SK-N-SH (cell line): ENCODE data around the gene PFKL. TPM values are rescaled to one million over a fixed set of nuclear protein-coding genes. Genes with fewer than 3 reads are reported as not detected.

Source experiments
- CTCF ChIA-PET: fragments of 300-600, 350-600 bp; formaldehyde crosslinking; extraction: SDS; loops from one replicate; lab custom pipeline; 2021; lab: Yijun Ruan, JAX
- POLR2A ChIA-PET: fragments of 350-600 bp; sonication (Branson Sonifier 250); formaldehyde crosslinking; extraction: SDS; loops from one replicate; lab custom pipeline; 2020; ENCODE audit warnings: antibody characterized with exemption, inconsistent platforms; lab: Yijun Ruan, JAX
- DNase-seq: peaks from one replicate; pipeline ENCODE4 v3.0.0; 2012
- H2AFZ ChIP-seq: fragments of 200-600 bp; sonication (generic); 2 replicates; pipeline ENCODE4 v1.8.1; 2016; ENCODE audit warnings: antibody characterized with exemption, mild to moderate bottlenecking, low read depth
- H3F3A ChIP-seq: fragments of 200-600 bp; sonication (generic); replicated peaks from 2 replicates; pipeline ENCODE3; 2016; ENCODE audit warnings: antibody characterized with exemption, mild to moderate bottlenecking; ENCODE audit not compliant: insufficient read depth
- H3K27ac ChIP-seq, 2 experiments: fragments of 200-500 bp in 1 of 2; fragments of 200-600 bp in 1 of 2; sonication (Bioruptor generic) in 1 of 2; sonication (generic), shearing (Covaris generic) in 1 of 2; 2 replicates each; pipeline versions ENCODE4 v1.5.1 to v1.6.1; 2014 to 2016; ENCODE audit warnings: low read depth in 2 of 2, inconsistent platforms in 1 of 2, low read length in 1 of 2, mild to moderate bottlenecking in 1 of 2, mixed read lengths in 1 of 2
- H3K27me3 ChIP-seq: fragments of 200-600 bp; sonication (generic), shearing (Covaris generic); 2 replicates; pipeline ENCODE4 v1.6.1; 2016; ENCODE audit warnings: mixed run types; ENCODE audit not compliant: insufficient read depth
- H3K36me3 ChIP-seq, 2 experiments: fragments of 200-500 bp in 1 of 2; fragments of 200-600 bp in 1 of 2; sonication (Bioruptor generic) in 1 of 2; sonication (generic) in 1 of 2; replicated peaks in 1 of 2; 2 replicates each; pipeline versions ENCODE3 to v1.5.1; 2014 to 2016; ENCODE audit warnings: low read length in 1 of 2, mild to moderate bottlenecking in 1 of 2; ENCODE audit not compliant: insufficient read depth in 2 of 2, control insufficient read depth in 1 of 2
- H3K4me1 ChIP-seq, 2 experiments: fragments of 200-500 bp in 1 of 2; fragments of 200-600 bp in 1 of 2; sonication (Bioruptor generic) in 1 of 2; sonication (generic), shearing (Covaris generic) in 1 of 2; 2 replicates each; pipeline versions ENCODE4 v1.5.1 to v1.6.1; 2014 to 2016; ENCODE audit warnings: low read depth in 1 of 2, low read length in 1 of 2, mixed run types in 1 of 2; ENCODE audit not compliant: insufficient read depth in 2 of 2, control insufficient read depth in 1 of 2
- H3K4me2 ChIP-seq: fragments of 200-600 bp; sonication (generic), shearing (Covaris generic); 2 replicates; pipeline ENCODE4 v1.6.1; 2017; ENCODE audit warnings: mixed run types
- H3K4me3 ChIP-seq, 2 experiments: fragments of 200-500 bp in 1 of 2; fragments of 200-600 bp in 1 of 2; sonication (Bioruptor generic) in 1 of 2; sonication (generic), shearing (Covaris generic) in 1 of 2; 2 replicates each; pipeline versions ENCODE4 v1.5.1 to v1.8.1; 2014 to 2016; ENCODE audit warnings: low read depth in 2 of 2, inconsistent platforms in 1 of 2, low read length in 1 of 2, mild to moderate bottlenecking in 1 of 2, mixed read lengths in 1 of 2, moderate library complexity in 1 of 2
- H3K79me2 ChIP-seq: fragments of 200-600 bp; sonication (generic); 2 replicates; pipeline ENCODE4 v1.8.1; 2017; ENCODE audit warnings: mild to moderate bottlenecking; ENCODE audit not compliant: insufficient read depth
- H3K9ac ChIP-seq: fragments of 200-600 bp; sonication (generic); 2 replicates; pipeline ENCODE4 v1.6.1; 2017; ENCODE audit warnings: mixed run types
- H3K9me2 ChIP-seq: fragments of 200-600 bp; sonication (generic); 2 replicates; pipeline ENCODE4 v1.6.1; 2017; ENCODE audit warnings: mixed run types
- H3K9me3 ChIP-seq: fragments of 200-600 bp; sonication (generic); 2 replicates; pipeline ENCODE4 v1.6.1; 2017; ENCODE audit warnings: mixed run types, mild to moderate bottlenecking, moderate library complexity
- H4K20me1 ChIP-seq: fragments of 200-600 bp; sonication (generic); 2 replicates; pipeline ENCODE4 v1.6.1; 2017; ENCODE audit warnings: mild to moderate bottlenecking, mixed run types; ENCODE audit not compliant: insufficient read depth
- CTCF ChIP-seq: fragments of 200-600 bp; sonication (generic); IDR thresholded peaks from 2 replicates; pipeline ENCODE4 v1.6.1; 2017; ENCODE audit warnings: antibody characterized with exemption, mild to moderate bottlenecking, moderate library complexity
- ELF1 ChIP-seq: IDR thresholded peaks from 2 replicates; pipeline ENCODE4 v1.4.0; 2012
- EP300 ChIP-seq, 2 experiments: IDR thresholded peaks; 2 replicates each; pipeline versions ENCODE4 v1.4.0 to v1.6.1; 2012; ENCODE audit warnings: borderline replicate concordance in 1 of 2, low read depth in 1 of 2, low read length in 1 of 2
- FOXJ3 ChIP-seq: sonication (generic); formaldehyde crosslinking; IDR thresholded peaks from 2 replicates; pipeline ENCODE4 v1.5.1; 2020; ENCODE audit warnings: mild to moderate bottlenecking, missing genetic modification reagents
- FOXM1 ChIP-seq: IDR thresholded peaks from 2 replicates; pipeline ENCODE4 v1.4.0; 2012; ENCODE audit warnings: low read depth, mild to moderate bottlenecking
- GABPA ChIP-seq: IDR thresholded peaks from 2 replicates; pipeline ENCODE4 v1.4.0; 2012; ENCODE audit warnings: low read depth, mild to moderate bottlenecking
- GATA2 ChIP-seq: sonication (generic); formaldehyde crosslinking; IDR thresholded peaks from 2 replicates; pipeline ENCODE4 v1.5.0; 2020; ENCODE audit warnings: mild to moderate bottlenecking, missing genetic modification reagents
- JUND ChIP-seq: IDR thresholded peaks from 2 replicates; pipeline ENCODE4 v1.4.0; 2012
- MXI1 ChIP-seq: IDR thresholded peaks from 2 replicates; pipeline ENCODE4 v1.6.1; 2012; ENCODE audit warnings: mild to moderate bottlenecking, low read depth, low read length, improper control_type of control experiment
- POLR2AphosphoS5 ChIP-seq: IDR thresholded peaks from 2 replicates; pipeline ENCODE4 v1.6.1; 2012; ENCODE audit warnings: low read depth, low read length
- RFX5 ChIP-seq: IDR thresholded peaks from 2 replicates; pipeline ENCODE4 v1.6.1; 2012; ENCODE audit warnings: mild to moderate bottlenecking, improper control_type of control experiment, low read length
- SIN3A ChIP-seq: IDR thresholded peaks from 2 replicates; pipeline ENCODE4 v1.6.1; 2012; ENCODE audit warnings: low read depth, mild to moderate bottlenecking, low read length, moderate library complexity, borderline replicate concordance
- SMC3 ChIP-seq: IDR thresholded peaks from 2 replicates; pipeline ENCODE4 v1.6.1; 2012; ENCODE audit warnings: low read depth, low read length, improper control_type of control experiment
- TCF12 ChIP-seq: IDR thresholded peaks from 2 replicates; pipeline ENCODE4 v1.4.0; 2012
- WGBS: methylation state at CpG from one replicate; pipeline ENCODE4 v1.1.6; 2017; ENCODE audit warnings: low lambda C conversion rate; 5-methylcytosine and 5-hydroxymethylcytosine counted together
- polyA plus RNA-seq, 3 experiments: library from polyadenylated mRNA; depleted of rRNA; stranded (reverse); fragments of >200 nt; gene quantifications; 2 replicates each; pipeline ENCODE4 v1.2.3, GENCODE V29; 2012
- TF ChIP-seq, protein P1 (sequence below): fragments of 150-350 bp; IDR thresholded peaks from 2 replicates; pipeline ENCODE4 v1.6.1; 2017; ENCODE audit warnings: antibody characterized with exemption, low read length, low read depth, borderline replicate concordance
- TF ChIP-seq, protein P2 (sequence below): IDR thresholded peaks from 2 replicates; pipeline ENCODE4 v1.4.0; 2012; ENCODE audit warnings: low read depth, borderline replicate concordance
- TF ChIP-seq, protein P3 (sequence below): IDR thresholded peaks from 2 replicates; pipeline ENCODE4 v1.4.0; 2012; ENCODE audit warnings: low read depth, borderline replicate concordance

Gene PFKL
- polyA plus RNA-seq, 1 of the 3 experiments (the other 2 are of a cell fraction), result 118 TPM

DNA sequence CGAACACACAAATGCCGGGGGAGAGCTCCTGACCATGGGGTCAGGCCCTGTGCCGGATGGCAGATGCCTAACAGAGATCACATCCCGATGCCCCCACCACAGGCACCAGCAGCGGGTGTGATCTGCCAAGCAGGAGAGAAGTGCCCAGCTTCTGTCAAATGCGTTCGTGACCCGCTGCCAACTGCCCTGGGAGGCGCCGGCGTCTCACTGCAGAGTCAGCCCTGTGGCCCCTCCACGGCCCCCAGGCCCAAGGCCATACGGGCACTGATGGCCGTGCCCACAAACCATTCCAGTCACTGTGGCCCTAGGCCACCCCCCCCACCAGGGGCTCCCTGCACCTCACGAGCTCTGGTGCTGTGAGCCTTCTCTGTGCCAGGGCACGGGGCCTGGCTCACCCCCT lies 31.4 kb downstream of the PFKL start:
- H3K27me3 ChIP-seq, result no peaks in the 10 kb centered on the region
- ChIA-PET CTCF (no interaction called here), POLR2A (no interaction called here)
- DNase-seq, result no peak
- H2AFZ ChIP-seq, result no peak overlapping the region
- TF ChIP-seq SMC3 (no peak), GABPA (no peak), TCF12 (no peak), JUND (no peak), SIN3A (no peak), MXI1 (no peak), GATA2 (CRISPR knock-in tag) (no peak), RFX5 (no peak), FOXJ3 (CRISPR knock-in tag) (no peak), ELF1 (no peak), FOXM1 (no peak), EP300 (IDR thresholded peaks at IDR 0.05; ENCODE audit: borderline replicate concordance in 1 of 2, low read depth in 1 of 2, low read length in 1 of 2) (no peak), POLR2AphosphoS5 (no peak), CTCF (no peak)
- TF ChIP-seq, protein P1, sequence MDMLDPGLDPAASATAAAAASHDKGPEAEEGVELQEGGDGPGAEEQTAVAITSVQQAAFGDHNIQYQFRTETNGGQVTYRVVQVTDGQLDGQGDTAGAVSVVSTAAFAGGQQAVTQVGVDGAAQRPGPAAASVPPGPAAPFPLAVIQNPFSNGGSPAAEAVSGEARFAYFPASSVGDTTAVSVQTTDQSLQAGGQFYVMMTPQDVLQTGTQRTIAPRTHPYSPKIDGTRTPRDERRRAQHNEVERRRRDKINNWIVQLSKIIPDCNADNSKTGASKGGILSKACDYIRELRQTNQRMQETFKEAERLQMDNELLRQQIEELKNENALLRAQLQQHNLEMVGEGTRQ, result no peak
- TF ChIP-seq, protein P2, sequence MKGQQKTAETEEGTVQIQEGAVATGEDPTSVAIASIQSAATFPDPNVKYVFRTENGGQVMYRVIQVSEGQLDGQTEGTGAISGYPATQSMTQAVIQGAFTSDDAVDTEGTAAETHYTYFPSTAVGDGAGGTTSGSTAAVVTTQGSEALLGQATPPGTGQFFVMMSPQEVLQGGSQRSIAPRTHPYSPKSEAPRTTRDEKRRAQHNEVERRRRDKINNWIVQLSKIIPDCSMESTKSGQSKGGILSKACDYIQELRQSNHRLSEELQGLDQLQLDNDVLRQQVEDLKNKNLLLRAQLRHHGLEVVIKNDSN, result no peak
- TF ChIP-seq, protein P3, sequence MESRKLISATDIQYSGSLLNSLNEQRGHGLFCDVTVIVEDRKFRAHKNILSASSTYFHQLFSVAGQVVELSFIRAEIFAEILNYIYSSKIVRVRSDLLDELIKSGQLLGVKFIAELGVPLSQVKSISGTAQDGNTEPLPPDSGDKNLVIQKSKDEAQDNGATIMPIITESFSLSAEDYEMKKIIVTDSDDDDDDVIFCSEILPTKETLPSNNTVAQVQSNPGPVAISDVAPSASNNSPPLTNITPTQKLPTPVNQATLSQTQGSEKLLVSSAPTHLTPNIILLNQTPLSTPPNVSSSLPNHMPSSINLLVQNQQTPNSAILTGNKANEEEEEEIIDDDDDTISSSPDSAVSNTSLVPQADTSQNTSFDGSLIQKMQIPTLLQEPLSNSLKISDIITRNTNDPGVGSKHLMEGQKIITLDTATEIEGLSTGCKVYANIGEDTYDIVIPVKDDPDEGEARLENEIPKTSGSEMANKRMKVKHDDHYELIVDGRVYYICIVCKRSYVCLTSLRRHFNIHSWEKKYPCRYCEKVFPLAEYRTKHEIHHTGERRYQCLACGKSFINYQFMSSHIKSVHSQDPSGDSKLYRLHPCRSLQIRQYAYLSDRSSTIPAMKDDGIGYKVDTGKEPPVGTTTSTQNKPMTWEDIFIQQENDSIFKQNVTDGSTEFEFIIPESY, result no peak
- peaks cover 0 to 11% of the 10 kb centered on the region in 2 experiments; a peak in 1 of 4 replicates for H3K4me1 ChIP-seq
- 100% methylated on average over 1 of the region's 16 CpGs for WGBS
- H3K36me3 ChIP-seq, result peaks cover 0 to 17% of the 10 kb centered on the region in 2 experiments
- H3K4me3 ChIP-seq, result no peak overlapping the region
- no peak overlapping the region for H3K27ac ChIP-seq
- H3K9ac ChIP-seq, result no peak overlapping the region
- no peak overlapping the region for H3K4me2 ChIP-seq
- no peaks in the 10 kb centered on the region for H4K20me1 ChIP-seq
- no peaks in the 10 kb centered on the region for H3K9me2 ChIP-seq
- no peaks in the 10 kb centered on the region for H3F3A ChIP-seq
- H3K9me3 ChIP-seq, result no peaks in the 10 kb centered on the region
- no peaks in the 10 kb centered on the region for H3K79me2 ChIP-seq
